Activated naive CD8-positive, alpha-beta T cell treated with anti-CD3 and anti-CD28 coated beads, Interleukin-2, amount 50 U/mL, for 16 hours (primary cell): ENCODE results near the gene GPN3.
A peak's percentile ranks its signal among the peaks of the same experiment; 100 is the strongest.
"Not testable (repeated sequence)": the region's sequence is repeated elsewhere in the genome, so short reads cannot be mapped to it uniquely, and the experiment has no call there.

Experiments
- DNase-seq: peaks from one replicate; pipeline ENCODE4 v3.0.0-alpha.2; 2020; ENCODE audit warnings: low read depth, low spot score

Gene GPN3

DNA sequence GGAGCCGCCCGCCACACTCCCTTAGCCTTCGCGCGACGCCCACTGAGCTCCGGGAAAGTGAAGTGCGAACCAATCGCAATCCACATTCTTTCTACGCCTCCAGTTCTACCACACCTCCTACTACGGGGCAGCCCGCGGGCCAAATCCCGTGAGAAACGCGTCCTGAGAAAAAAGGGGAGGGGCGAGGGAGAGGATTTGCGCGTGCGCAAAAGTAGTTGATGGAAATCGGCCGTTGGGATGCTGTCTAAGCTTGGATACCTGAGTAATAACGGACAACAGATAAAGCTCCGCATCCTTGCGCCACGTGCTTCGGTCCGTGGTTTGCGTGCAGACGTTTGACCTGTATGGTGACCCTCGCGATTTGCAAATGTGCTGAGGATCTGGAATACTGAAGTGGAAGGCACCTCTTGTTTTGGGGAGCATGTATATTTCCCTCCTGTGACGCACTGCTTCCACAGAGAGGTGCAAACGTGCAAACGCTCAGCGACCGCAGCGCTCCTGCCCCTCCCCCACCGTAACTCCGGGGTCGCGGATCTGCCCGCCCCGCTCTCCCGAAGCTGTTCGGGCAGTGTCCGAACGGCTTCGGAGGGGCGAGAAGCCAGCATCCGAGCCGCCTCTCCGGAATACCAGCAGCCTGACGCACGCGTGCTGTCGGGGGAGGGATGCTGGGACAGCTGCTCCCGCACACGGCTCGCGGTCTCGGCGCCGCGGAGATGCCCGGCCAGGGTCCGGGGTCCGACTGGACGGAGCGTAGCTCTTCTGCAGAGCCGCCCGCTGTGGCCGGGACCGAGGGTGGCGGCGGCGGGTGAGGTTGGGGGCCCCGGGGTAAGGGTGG is at the start of gene GPN3, which contains the start of gene FAM216A:
GPN3 (minus strand) TSS at position 44 of the 835 bp plus-strand sequence. CDS start 54 bp downstream, outside the sequence.
FAM216A (plus strand) TSS at position 632 of the 835 bp plus-strand sequence; CDS start at position 663, 31 bp downstream.
- peak; percentile 93 for DNase-seq

DNA sequence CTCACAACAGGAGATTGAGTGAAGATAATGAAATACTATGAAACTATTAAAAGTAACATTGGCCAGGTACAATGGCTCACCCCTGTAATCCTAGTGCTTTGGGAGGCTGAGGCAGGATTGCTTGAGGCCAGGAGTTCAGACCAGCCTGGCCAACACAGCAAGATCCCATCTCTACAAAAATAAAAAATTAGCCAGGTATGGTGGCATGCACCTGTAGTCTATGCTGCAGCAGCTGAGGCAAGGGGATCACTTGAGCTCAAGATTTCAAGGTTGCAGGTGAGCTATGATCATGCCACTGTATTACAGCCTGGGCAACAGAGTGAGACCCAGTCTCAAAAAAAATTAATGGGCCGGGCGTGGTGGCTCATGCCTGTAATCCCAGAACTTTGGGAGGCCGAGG is 48.9 kb upstream of the GPN3 start:
- DNase-seq, result no peak

DNA sequence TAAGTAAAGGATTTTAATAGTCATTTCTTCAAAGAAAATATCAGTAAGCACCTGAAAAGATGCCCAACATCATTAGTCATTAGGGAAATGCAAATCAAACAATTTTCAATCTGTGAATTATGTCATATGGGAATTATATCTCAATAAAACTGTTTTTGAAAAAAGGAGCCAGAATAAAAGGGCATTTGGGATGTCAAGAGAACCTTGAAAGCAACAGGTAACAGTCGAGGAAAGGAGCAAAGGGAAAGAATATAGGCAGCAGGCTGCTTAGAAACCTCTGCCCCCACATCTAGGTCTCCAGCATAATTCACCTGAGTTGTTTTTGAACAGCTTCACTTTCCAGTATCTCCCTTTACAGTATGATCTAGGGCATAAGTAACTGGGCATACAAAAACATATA is 46.3 kb upstream of the GPN3 start:
- DNase-seq, result no peak

DNA sequence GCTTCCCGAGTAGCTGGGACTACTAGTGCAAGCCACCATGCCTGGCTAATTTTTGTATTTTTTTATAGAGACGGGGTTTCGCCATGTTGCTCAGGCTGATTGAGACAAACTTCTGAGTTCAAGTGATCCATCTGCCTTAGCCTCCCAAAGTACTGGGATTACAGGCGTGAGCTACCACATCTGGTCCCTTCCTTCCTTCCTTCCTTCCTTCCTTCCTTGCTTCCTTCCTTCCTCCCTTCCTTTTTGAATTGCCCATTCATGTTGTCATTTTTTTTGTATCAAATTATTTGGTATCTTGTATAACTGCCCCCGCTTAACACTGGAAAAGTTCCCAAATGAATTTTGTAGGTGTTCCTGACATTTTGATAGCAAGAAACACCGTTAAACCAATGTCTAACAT is 45.8 kb upstream of the GPN3 start:
- no peak for DNase-seq

DNA sequence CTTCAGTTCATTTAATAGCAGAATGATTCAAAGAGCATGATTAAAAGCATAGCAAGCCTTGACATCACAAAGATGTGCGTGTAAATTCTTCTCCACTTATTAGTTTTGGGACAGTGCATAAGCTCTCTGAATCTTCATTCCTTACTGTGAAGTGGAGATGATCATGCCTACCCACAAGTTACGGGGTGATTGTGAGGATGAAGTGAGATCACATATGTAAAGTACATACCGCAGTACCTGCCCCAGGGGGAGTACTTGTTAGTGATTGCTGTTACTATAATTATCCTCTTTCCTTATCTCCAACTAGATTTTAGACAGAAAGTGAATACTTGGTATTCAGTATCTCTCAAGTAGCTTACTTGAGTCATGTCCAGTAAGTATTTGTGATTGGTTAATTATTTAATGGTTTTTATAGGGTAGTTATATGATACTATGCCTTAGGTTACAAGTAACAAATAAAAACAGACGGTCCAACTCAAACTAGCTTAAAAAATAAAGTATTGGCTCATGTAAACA is 40.1 kb upstream of the GPN3 start:
- no peak for DNase-seq

DNA sequence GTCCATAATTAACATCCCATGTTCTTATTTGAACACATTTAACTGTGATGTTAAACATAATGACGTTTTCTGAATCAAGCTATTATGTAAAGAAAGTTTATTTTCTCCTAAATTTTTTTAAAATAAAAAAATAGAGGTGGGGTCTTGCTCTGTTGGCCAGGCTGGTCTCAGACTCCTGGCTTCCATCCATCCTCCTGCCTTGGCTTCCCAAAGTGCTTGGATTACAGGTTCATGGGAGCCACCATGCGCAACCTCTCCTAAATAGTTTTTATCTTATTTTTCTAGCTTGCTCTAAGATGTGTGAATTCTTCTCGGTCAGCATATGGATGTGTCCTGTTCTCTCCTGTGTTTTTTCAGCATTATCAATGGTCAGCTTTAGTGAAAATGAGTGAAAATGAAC is 37.3 kb upstream of the GPN3 start:
- DNase-seq, result no peak

DNA sequence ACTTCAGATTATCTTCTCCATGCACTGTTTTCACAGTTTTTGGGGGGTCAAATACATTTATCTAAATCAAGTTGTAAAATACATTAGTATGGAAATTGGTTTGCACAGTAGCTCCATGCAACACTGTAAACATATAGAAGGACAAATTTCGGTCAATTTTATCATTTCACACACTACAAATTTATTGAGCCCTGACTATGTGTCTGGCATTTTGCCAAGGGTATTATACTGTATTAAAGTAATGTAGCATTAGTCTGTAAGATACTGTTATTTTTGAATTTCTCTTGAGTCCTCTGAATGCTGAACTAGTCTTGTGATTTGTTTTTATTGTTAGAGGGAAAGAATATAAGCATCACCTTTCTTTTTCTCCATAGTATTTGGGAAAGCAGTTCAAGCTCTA is 35.4 kb upstream of the GPN3 start:
- DNase-seq, result no peak

DNA sequence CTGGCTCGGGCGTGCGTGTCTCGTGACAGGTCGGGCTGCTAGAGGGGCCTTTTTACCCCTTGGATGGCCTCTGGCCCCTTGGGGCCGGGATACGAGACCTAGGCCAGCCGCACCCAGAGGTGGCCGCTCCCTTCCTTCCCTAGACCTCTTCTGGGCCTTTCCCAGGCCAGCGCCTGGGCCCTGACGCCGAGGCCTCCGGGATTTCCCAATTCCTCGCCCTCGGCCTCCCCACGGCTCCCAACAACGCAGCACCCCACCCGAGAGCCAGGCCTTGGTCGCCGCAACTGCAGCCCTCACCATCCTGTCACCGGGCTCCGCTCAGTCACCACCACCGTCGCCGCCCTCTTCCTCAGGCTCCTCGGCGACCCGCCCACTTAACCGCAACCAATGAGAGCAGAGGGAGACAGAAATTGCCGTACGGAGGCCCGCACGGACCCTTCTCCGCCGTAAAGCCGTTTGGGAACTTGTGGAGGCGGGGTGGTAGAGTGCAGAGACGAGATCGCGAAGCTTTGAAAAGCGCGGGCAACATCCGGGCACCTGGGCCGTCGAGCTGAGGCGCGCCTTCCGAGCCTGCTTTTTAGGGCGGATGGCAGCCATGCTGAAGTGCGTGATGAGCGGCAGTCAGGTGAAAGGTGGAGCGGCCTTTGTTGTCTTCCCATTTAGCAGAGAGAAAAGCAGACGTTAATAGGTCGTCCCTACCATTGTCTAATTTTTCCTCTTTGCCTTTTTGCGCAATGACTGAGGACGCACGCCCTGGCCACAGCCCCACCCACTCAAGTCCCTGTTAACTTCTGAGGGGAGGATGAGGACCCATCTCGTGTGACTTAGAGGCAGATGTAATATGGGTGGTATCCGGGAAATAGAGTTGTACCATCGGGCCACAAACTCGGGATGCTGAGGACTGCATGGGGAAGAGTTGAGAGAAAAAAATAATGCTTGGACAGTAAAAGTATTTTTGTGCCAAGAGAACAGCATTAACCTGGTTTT is 34.0 kb upstream of the GPN3 start, which contains the start of the genes RAD9B and VPS29:
RAD9B (plus strand) TSS at position 580 of the 987 bp plus-strand sequence; CDS start at position 587, 7 bp downstream.
VPS29 (minus strand) TSS at position 360 of the 987 bp plus-strand sequence; CDS start at position 300, 60 bp downstream.
- peak; percentile 98 for DNase-seq

DNA sequence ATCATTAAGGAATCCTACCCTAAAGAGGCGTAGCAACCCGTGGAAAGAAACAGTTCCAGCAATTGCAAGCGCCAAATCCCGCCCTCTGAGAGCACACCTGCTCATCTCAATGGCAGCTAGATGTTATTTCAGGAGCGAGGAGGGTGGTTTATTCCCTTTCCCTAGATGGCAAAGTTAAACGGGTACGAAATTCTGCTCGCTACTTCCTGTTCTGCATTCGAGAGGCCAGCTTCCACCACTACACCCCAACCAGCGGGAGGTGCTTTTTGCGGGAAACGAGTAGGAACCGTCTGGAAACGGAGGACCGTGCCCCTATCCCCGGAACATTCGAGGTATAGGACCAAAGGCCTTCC is 33.3 kb upstream of the GPN3 start:
- DNase-seq, result no peak

DNA sequence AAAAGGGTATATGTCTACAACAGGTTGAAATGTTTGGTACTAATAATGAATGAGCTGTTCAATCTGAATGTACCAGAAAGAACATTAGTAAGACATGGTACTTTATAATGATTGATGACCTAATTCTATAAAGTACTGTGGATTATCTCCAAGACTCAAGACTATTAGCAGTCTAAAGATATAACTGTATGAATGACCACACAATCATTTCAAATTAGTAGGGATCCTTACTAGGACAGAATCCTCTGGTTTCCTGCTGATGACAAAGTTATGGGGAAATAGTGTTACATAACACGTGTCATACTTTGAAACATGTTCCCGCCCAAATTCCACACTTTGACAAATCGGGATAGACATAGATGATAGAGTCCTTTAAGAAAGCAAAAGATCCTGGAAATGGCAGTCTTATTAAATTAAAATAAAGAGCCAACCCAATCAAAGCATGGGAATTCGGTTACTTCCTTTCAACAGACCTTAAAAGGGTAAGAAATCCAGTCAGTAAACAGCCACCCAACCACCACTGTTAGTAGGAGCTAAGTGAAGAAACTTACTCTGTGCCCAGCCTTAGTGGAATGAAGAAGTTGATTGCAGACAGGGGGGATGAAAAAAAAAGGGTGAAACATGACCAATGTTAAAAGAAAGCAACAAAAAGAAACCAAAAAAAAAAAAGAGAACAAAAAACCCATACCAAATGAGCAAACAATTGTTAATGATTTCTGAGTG is 31.1 kb upstream of the GPN3 start:
- DNase-seq, result no peak

DNA sequence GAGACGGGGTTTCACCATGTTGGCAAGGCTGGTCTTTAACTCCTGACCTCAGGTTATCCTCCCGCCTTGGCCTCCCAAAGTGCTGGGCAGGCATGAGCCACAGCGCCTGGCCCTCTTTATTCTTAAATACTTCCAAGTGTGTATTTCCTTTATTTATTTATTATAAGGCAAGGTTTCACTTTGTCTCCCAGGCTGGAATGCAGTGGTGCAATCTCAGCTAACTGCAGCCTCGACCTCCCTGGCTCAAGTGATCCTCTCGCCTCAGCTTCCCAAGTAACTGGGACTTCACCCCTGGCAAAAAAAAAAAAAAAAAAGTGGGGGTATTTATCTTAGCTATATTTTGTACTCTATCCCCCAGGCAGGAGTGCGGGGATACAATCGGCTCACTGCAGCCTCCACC is 7.4 kb upstream of the GPN3 start:
- no peak for DNase-seq

DNA sequence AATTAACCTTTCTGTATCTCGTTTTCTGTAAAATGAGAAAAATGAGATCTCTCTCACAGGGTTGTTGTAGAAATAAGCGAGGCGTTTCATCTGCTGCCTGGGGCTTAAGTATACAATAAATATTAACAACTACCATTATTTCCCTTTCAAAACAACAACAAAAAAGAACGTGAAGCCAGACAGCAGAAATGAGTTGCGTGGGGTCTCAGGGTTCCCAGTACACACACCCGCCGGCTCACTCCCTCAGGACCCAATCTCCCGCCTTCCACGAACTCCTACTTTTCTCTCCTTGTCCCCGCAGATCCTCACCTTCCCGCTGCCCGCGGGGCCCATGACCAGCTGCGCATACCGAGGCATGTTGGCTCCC is 227 bp downstream of the GPN3 start:
- no peak for DNase-seq

DNA sequence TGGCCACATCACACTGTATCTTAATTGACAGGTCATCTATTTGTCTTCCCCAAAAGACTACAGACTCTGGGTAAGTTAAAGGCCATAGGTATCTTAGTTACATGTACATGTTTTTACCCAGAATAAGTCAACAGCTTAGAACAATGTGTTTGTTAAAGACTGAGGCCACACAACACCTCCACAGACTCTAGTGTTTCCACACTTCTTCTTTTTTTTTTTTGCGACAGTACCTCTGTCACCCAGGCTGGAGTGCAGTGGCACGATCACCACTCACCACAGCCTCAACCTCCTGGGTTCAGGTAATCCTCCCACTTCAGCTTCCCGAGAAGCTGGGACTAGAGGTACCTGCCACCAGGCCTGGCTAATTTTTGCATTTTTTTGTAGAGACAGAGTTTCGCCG is 1.3 kb downstream of the GPN3 start:
- no peak for DNase-seq

DNA sequence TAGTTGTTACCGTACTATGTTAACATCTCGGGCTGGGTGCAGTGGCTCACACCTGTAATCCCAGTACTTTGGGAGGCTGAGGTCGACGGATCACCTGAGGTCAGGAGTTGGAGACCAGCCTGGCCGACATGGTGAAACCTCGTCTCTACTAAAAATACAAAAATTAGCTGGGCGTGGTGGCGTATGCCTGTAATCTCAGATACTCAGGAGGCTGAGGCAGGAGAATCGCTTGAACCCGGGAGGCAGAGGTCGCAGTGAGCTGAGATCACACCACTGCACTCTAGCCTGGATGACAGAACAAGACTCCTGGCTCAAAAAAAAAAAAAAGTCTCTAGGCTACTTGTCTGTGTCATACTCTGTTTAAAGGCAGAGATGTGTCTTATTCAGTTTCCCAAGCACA is 2.3 kb downstream of the GPN3 start:
- DNase-seq, result not testable (repeated sequence)

DNA sequence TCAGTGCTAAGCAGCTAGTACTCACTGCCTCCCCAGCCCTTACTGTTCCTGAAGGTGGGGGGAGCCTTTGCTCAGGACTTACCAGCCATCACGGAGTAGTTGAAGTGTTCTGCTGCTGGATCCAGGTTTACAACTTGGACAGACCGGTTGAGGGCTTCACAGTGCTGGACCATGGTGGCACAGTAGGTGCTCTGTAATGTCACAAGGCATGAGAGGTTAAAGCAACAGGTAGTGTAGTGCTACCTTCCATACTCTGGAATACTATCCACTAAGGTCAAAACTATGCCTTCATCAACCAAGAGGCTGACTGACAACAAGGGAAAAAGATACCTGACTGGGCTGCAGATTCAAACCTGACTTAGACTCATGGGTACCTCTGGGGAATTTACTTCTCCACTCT is 3.0 kb downstream of the GPN3 start:
- DNase-seq, result no peak

DNA sequence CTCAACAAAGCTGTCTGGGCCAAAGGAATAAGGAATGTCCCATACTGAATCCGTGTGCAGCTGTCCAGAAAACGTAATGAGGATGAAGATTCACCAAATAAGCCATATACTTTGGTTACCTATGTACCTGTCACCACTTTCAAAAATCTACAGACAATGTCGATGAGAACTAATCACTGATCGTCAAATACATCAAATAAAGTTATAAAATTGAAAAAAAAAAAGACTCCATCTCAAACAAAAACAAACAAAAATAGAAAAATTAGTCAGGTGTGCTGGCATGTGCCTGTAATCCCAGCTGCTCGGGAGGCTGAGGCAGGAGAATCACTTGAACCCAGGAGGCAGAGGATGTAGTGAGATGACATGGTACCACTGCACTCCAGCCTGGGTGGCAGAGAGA is 6.9 kb downstream of the GPN3 start:
- DNase-seq, result not testable (repeated sequence)

DNA sequence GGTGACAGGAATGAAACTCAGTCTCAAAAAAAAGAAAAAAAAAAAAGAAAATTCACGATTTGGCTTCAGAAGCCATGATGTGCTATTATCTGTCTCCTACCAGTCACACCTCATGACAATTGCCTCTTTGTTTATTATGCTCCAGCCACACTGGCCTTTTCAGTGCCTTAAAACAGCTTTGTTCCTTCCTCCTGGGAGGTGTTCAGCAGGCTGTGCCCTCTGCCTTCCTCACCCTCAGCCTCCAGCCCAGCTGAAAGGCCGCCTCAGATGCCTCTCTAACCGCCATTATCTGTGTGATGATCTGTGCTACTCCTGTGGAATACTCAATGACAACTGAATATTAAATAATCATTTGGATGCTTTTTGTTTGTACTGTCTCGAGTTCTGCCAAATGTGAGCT is 9.3 kb downstream of the GPN3 start:
- DNase-seq, result no peak

DNA sequence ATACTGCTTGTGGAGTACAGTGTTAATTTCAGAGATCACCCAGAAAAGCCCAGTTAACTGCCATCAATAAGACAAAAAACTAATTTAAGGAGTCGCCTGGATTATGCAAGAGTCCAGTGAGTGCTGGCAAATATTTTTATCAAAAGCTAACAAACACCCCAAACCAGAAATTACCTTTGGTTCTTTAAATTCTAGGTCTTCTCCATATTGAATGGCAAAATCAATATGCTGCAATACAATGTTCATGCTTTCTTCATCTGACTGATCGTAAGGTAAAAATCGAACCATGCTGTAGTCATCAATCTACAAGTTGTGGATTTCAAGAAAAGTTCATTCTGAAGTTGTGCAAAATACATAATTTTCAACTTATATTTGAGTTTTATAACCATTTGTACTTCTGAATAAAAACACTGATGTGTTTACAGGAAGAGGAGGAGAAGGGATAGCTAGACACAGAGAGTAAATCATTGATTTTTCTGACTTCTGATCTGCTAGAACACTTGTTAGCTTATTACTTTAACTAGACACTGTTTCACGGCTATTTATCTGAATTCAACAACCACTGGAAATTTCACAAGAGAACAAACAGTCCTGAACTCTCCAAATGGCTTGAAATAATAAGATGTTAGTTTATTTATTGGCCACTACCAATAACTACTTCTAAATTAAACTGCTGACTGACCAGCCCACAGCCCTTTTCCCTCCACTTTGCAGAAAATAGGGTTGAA is 14.3 kb downstream of the GPN3 start:
- no peak for DNase-seq

DNA sequence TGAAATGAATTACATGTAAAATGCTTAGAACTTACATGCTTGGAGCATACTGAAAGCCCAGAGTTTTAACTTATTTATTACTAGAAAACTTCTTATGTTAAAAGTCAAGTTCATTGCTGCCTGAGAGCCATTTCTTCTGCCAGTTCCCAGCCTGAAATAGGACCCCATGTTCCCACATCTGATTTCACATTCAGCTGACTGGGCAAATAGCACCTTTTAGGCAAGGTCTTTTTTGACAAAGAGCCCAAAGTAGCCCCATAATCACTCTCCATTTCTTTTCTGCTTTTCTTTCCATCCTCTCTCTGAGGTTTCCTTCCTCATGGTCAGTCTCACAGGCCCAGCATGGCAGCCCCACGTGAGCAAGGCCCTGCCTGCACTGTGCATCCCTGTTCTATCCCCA is 16.8 kb downstream of the GPN3 start:
- no peak for DNase-seq

DNA sequence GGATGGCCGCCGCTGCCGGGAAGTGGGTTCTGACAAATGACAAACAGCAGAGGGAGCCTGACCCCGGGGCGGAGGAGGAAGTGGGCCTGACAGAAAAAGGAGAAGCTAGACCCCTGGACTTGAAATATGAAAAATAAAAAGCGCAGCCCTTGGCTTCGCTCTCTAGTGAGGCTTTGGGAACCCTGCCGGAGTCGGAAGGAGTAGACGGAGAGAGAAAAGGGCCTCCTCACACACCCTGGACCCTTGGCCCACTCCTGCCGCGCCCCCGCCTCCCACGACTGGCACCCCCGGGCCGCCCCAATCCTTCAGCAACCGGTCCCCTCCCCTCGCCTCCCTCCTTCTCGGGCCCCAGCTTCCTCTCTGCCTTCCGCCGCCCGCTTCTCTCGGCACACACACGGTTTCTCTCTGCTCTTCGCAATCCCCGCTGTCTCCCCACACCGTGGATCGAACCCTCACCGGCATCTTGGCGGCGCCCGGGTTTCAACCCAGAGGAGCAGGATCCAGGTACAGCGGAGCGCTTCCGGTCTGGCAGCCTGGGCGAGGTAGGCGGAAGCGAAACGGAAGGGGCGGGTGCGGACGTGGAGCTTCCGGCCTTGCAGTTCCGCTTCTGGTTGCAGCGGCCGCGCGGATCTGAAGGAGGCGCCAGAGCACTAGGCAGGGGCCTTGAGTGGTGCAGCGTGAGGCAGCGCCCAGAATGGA is 18.1 kb downstream of the GPN3 start, which contains the start of gene ARPC3:
ARPC3 (minus strand) TSS at position 539 of the 699 bp plus-strand sequence; CDS start at position 462, 77 bp downstream.
- peak; percentile 91 for DNase-seq
